Middle frontal gyrus (tissue), 1 donor: ENCODE results near the gene TMLHE.
"Not testable (repeated sequence)": the region's sequence is repeated elsewhere in the genome, so short reads cannot be mapped to it uniquely, and the experiment has no call there.

Experiments
- DNase-seq: peaks from one replicate; pipeline ENCODE4 v3.0.0-alpha.2; 2015; ENCODE audit warnings: low spot score; ENCODE audit errors: extremely low spot score

The TMLHE gene

GRCh38 chrX:155505296-155505695, 107.5 kb downstream of the TMLHE start:
- no peak for DNase-seq

GRCh38 chrX:155495134-155495533, 117.6 kb downstream of the TMLHE start:
- DNase-seq, result not testable (repeated sequence)

- DNase-seq, result not testable (repeated sequence)
These were observed 121.3 kb downstream of the TMLHE start for GRCh38 chrX:155491421-155491820.

- not testable (repeated sequence) for DNase-seq
These were observed 135.6 kb downstream of the TMLHE start for GRCh38 chrX:155477136-155477535.

- DNase-seq, result not testable (repeated sequence)
These were observed 146.3 kb downstream of the TMLHE start for GRCh38 chrX:155466269-155466938.

- DNase-seq, result not testable (repeated sequence)
These were observed 152.3 kb downstream of the TMLHE start for GRCh38 chrX:155460501-155460900.

- not testable (repeated sequence) for DNase-seq
These were observed 154.3 kb downstream of the TMLHE start, which contains the start of gene F8A3 for GRCh38 chrX:155458471-155458870. F8A3 (minus strand) TSS chrX:155458620; CDS start chrX:155458600, 20 bp downstream.

GRCh38 chrX:155457761-155458447, 154.8 kb downstream of the TMLHE start:
- DNase-seq, result not testable (repeated sequence)

- no peak for DNase-seq
These were observed 171.7 kb downstream of the TMLHE start for GRCh38 chrX:155441097-155441496.
